Measurements from ENCODE around the gene CRIP2.

Gene CRIP2

GRCh38 chr14:105498430-105499255 lies 24.0 kb downstream of the CRIP2 start:
- DNase-seq (ENCODE audit: low spot score), result no peak

- DNase-seq (ENCODE audit: low spot score), result no peak
Observed at GRCh38 chr14:105499256-105500035, 24.8 kb downstream of the CRIP2 start.

- DNase-seq (ENCODE audit: low spot score), result no peak
Observed at GRCh38 chr14:105500036-105500725, 25.6 kb downstream of the CRIP2 start.

- DNase-seq (ENCODE audit: low spot score), result no peak
Observed at GRCh38 chr14:105500726-105501101, 26.1 kb downstream of the CRIP2 start.

GRCh38 chr14:105501504-105502291 lies 27.1 kb downstream of the CRIP2 start:
- no peak for DNase-seq (ENCODE audit: low spot score)

GRCh38 chr14:105502446-105503295 lies 28.1 kb downstream of the CRIP2 start:
- DNase-seq (ENCODE audit: low spot score), result no peak

GRCh38 chr14:105503296-105503640 lies 28.6 kb downstream of the CRIP2 start:
- no peak for DNase-seq (ENCODE audit: low spot score)

- DNase-seq (ENCODE audit: low spot score), result no peak
Observed at GRCh38 chr14:105503935-105504692, 29.5 kb downstream of the CRIP2 start.

- DNase-seq (ENCODE audit: low spot score), result no peak
Observed at GRCh38 chr14:105505101-105505500, 30.5 kb downstream of the CRIP2 start.

GRCh38 chr14:105507247-105507646 lies 32.6 kb downstream of the CRIP2 start:
- DNase-seq (ENCODE audit: low spot score), result no peak

- no peak for DNase-seq (ENCODE audit: low spot score)
Observed at GRCh38 chr14:105508069-105508468, 33.4 kb downstream of the CRIP2 start.

- no peak for DNase-seq (ENCODE audit: low spot score)
Observed at GRCh38 chr14:105508601-105509000, 34.0 kb downstream of the CRIP2 start.

- DNase-seq (ENCODE audit: low spot score), result no peak
Observed at GRCh38 chr14:105517096-105517495, 42.5 kb downstream of the CRIP2 start.

- DNase-seq (ENCODE audit: low spot score), result no peak
Observed at GRCh38 chr14:105519946-105520698, 45.5 kb downstream of the CRIP2 start.

- no peak for DNase-seq (ENCODE audit: low spot score)
Observed at GRCh38 chr14:105525326-105525725, 50.7 kb downstream of the CRIP2 start.

- no peak for DNase-seq (ENCODE audit: low spot score)
Observed at GRCh38 chr14:105525861-105526775, 51.5 kb downstream of the CRIP2 start, which contains the start of gene TMEM121. TMEM121 (plus strand) TSS chr14:105526583; CDS start chr14:105528835, 2,252 bp downstream.

- no peak for DNase-seq (ENCODE audit: low spot score)
Observed at GRCh38 chr14:105526776-105527380, 52.3 kb downstream of the CRIP2 start.

Data from SK-N-DZ (cell line).